Fibroblast of lung (primary cell): ENCODE measurements around the gene GRAMD1A. TPM values are rescaled to one million over a fixed set of nuclear protein-coding genes. Genes with fewer than 3 reads are reported as not detected.

ENCODE experiments used
- DNase-seq, 2 donors: peaks; one replicate each; pipeline versions ENCODE4 v3.0.0 to v3.0.0-alpha.2; 2010; ENCODE audit warnings: low read depth in 2 of 2
- H2AFZ ChIP-seq: 2 replicates; pipeline ENCODE4 v1.5.1; 2012; ENCODE audit warnings: low read length, control low read depth, inconsistent platforms
- H3K27ac ChIP-seq: 2 replicates; pipeline ENCODE4 v1.5.1; 2011; ENCODE audit warnings: low read length, control low read depth; ENCODE audit not compliant: insufficient read depth
- H3K27me3 ChIP-seq: 2 replicates; pipeline ENCODE4 v1.5.1; 2011; ENCODE audit warnings: mild to moderate bottlenecking, low read length; ENCODE audit not compliant: control insufficient read depth, insufficient read depth
- H3K36me3 ChIP-seq: 2 replicates; pipeline ENCODE4 v1.5.1; 2011; ENCODE audit warnings: low read length; ENCODE audit not compliant: control insufficient read depth, insufficient read depth
- H3K4me1 ChIP-seq: 2 replicates; pipeline ENCODE4 v1.5.1; 2011; ENCODE audit warnings: low read length; ENCODE audit not compliant: control insufficient read depth, insufficient read depth; ENCODE audit errors: extremely low read depth
- H3K4me2 ChIP-seq: 2 replicates; pipeline ENCODE4 v1.5.1; 2011; ENCODE audit warnings: low read length, control low read depth; ENCODE audit not compliant: insufficient read depth; ENCODE audit errors: extremely low read depth
- H3K4me3 ChIP-seq, 4 experiments: fragments of 200-600 bp in 1 of 4; sonication (generic) in 1 of 4; replicated peaks in 1 of 4; 2 replicates each; pipeline ENCODE4 v1.5.1; 2011 to 2016; ENCODE audit warnings: low read length in 4 of 4, low read depth in 3 of 4, mild to moderate bottlenecking in 3 of 4, control low read depth in 2 of 4, inconsistent platforms in 1 of 4, mixed read lengths in 1 of 4; ENCODE audit not compliant: insufficient read depth in 1 of 4; ENCODE audit errors: control extremely low read depth in 1 of 4
- H3K79me2 ChIP-seq: 2 replicates; pipeline ENCODE4 v1.5.1; 2012; ENCODE audit warnings: mild to moderate bottlenecking, low read length, inconsistent platforms; ENCODE audit not compliant: control insufficient read depth, insufficient read depth
- H3K9ac ChIP-seq: 2 replicates; pipeline ENCODE4 v1.5.1; 2011; ENCODE audit warnings: mild to moderate bottlenecking, low read length, control low read depth; ENCODE audit not compliant: insufficient read depth
- H3K9me3 ChIP-seq: 2 replicates; pipeline ENCODE4 v1.5.1; 2012; ENCODE audit warnings: low read depth, low read length; ENCODE audit not compliant: control insufficient read depth, insufficient read depth
- H4K20me1 ChIP-seq: 2 replicates; pipeline ENCODE4 v1.5.1; 2011; ENCODE audit warnings: low read length; ENCODE audit not compliant: control insufficient read depth, insufficient read depth; ENCODE audit errors: extremely low read depth
- EZH2 ChIP-seq: IDR thresholded peaks from 2 replicates; pipeline ENCODE4 v1.5.1; 2012; ENCODE audit warnings: low read length, control low read depth, mild to moderate bottlenecking; ENCODE audit errors: missing control alignments
- polyA plus RNA-seq, 2 donors: library from polyadenylated mRNA; depleted of rRNA in 1 of 2; stranded (reverse) in 1 of 2; unstranded in 1 of 2; fragments of >200 nt; gene quantifications; 2 replicates each; pipeline ENCODE4 v1.2.1, GENCODE V29; 2011 to 2012; ENCODE audit warnings: missing spikeins in 1 of 2
- total RNA-seq: library from RNA; depleted of rRNA; stranded (reverse); fragments of >200 nt; gene quantifications from 2 replicates; pipeline ENCODE4 v1.2.1, GENCODE V29; 2014
- TF ChIP-seq, protein P1 (sequence below), 2 donors: IDR thresholded peaks in 1 of 2; conservative IDR thresholded peaks in 1 of 2; 1 replicate in 1 of 2; 2 replicates in 1 of 2; pipeline ENCODE4 v1.5.1; 2011 to 2012; ENCODE audit warnings: low read length in 2 of 2, control low read depth in 1 of 2, inconsistent platforms in 1 of 2, low read depth in 1 of 2, mild to moderate bottlenecking in 1 of 2

GRAMD1A gene
- total and polyA plus RNA-seq, 2 donors (not counting 1 experiment from before 2014, with no cell fraction given), result 21.4 to 24.4 TPM

GRCh38 chr19:35039881-35040825, 40.0 kb downstream of the GRAMD1A start:
- no peaks in the 10 kb centered on the region for H3K79me2 ChIP-seq
- no peak for DNase-seq
- no peak overlapping the region for H3K4me2 ChIP-seq

DNA sequence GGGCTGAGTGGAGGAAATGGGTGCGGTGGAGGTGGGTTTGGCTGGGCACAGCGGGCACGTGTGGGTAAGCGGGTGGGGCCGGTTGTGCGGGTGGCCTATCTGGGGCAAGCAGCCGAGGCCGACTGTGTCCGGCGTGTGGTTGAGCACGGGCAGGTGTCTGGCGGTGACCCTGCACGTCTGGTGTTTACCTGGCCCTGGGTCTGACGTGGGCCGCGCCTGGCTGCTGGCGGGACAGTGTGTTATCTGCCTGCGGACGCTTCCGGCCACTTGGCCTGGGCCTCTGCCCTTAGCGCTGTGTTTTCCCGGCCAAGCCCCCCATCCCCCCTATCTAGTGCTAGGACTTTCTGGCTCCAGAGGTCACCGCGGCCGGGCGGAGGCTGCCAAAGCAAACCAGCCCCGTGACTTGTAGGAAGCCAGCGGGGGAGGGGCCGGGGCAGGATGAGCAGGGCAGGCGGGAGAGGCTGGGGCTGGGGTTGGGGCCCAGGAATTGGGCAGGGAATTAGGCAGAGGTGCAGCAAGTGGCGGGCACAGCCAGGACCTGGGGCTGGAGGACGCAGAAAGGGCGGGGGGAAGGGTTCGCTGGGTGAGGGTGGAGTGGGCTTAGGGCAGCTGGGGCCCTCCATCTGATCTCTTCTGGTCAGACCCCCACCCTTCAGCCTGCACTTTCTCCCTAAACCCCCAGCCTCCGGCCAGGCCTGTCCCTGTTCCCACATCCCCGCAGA, 40.9 kb downstream of the GRAMD1A start:
- H4K20me1 ChIP-seq, result no peaks in the 10 kb centered on the region
- H3K27me3 ChIP-seq, result no peaks in the 10 kb centered on the region
- H3K9me3 ChIP-seq, result no peaks in the 10 kb centered on the region
- H3K79me2 ChIP-seq, result no peaks in the 10 kb centered on the region
- no peaks in the 10 kb centered on the region for H3K36me3 ChIP-seq
- H3K4me2 ChIP-seq, result peak overlapping the region; percentile 40
- TF ChIP-seq, protein P1, sequence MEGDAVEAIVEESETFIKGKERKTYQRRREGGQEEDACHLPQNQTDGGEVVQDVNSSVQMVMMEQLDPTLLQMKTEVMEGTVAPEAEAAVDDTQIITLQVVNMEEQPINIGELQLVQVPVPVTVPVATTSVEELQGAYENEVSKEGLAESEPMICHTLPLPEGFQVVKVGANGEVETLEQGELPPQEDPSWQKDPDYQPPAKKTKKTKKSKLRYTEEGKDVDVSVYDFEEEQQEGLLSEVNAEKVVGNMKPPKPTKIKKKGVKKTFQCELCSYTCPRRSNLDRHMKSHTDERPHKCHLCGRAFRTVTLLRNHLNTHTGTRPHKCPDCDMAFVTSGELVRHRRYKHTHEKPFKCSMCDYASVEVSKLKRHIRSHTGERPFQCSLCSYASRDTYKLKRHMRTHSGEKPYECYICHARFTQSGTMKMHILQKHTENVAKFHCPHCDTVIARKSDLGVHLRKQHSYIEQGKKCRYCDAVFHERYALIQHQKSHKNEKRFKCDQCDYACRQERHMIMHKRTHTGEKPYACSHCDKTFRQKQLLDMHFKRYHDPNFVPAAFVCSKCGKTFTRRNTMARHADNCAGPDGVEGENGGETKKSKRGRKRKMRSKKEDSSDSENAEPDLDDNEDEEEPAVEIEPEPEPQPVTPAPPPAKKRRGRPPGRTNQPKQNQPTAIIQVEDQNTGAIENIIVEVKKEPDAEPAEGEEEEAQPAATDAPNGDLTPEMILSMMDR (conservative IDR thresholded peaks at IDR 0.05 in 1 of 2, IDR thresholded peaks at IDR 0.05 in 1 of 2; ENCODE audit: low read depth in 1 of 2, low read length in 2 of 2), result no peak
- no peak for TF ChIP-seq EZH2
- no peak overlapping the region for H3K4me3 ChIP-seq
- no peak overlapping the region for H3K9ac ChIP-seq
- H3K27ac ChIP-seq, result no peak overlapping the region
- peaks cover 6% of the 10 kb centered on the region for H3K4me1 ChIP-seq
- H2AFZ ChIP-seq, result peak overlapping the region; percentile 2
- DNase-seq, result peak in 1 of 2 donors; percentile 53

More at GRCh38 chr19:35039881-35040825, 40.0 kb downstream of the GRAMD1A start:
- no peak for TF ChIP-seq EZH2
- TF ChIP-seq, protein P1 (conservative IDR thresholded peaks at IDR 0.05 in 1 of 2, IDR thresholded peaks at IDR 0.05 in 1 of 2; ENCODE audit: low read depth in 1 of 2, low read length in 2 of 2), result no peak
- Histone ChIP-seq H4K20me1 (no peaks in the 10 kb centered on the region), H2AFZ (peak overlapping the region; percentile 2), H3K9me3 (no peaks in the 10 kb centered on the region), H3K4me1 (peaks cover 6% of the 10 kb centered on the region), H3K36me3 (no peaks in the 10 kb centered on the region), H3K27me3 (no peaks in the 10 kb centered on the region), H3K4me3 (no peak overlapping the region), H3K27ac (no peak overlapping the region), H3K9ac (no peak overlapping the region)

DNA sequence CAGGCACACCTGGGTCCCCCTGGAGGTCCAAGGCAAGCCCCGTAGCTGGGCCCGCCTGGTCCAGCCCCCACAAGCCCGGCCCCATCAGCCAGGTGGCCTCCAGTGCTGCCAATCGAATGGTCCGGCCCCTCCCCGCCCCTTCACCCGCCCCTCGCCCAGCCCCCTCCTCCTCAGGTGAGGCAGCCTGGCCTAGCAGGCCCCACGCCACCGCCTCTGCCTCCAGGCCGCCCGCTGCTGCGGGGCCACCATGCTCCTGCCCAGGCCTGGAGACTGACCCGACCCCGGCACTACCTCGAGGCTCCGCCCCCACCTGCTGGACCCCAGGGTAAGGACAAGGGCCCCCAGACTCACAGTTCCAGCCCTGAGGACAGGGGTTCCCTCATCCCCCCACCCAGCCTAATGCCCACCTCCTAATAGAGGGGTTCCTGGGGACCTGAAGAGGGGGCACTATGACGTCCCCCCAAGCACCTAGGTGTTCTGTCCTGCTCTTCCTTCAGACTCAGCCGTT, 41.5 kb downstream of the GRAMD1A start, which contains the start of gene HPN:
Gene HPN (plus strand): TSS at position 174 of the 508 bp plus-strand sequence. CDS start 786 bp downstream, outside the sequence.
- peak within 1 kb of the TSS; percentile 40 for H3K4me2 ChIP-seq
- H3K79me2 ChIP-seq, result no peaks in the 10 kb centered on the region
- no peaks in the 10 kb centered on the region for H3K36me3 ChIP-seq
- no peak within 1 kb of the TSS for H3K9ac ChIP-seq
- no peak within 1 kb of the TSS for H3K4me3 ChIP-seq
- no peak within 1 kb of the TSS for H3K27ac ChIP-seq
- H3K9me3 ChIP-seq, result no peaks in the 10 kb centered on the region
- H2AFZ ChIP-seq, result peak within 1 kb of the TSS; percentile 2
- no peak for TF ChIP-seq EZH2
- TF ChIP-seq, protein P1 (conservative IDR thresholded peaks at IDR 0.05 in 1 of 2, IDR thresholded peaks at IDR 0.05 in 1 of 2; ENCODE audit: low read depth in 1 of 2, low read length in 2 of 2), result no peak
- no peak for DNase-seq
- no peaks in the 10 kb centered on the region for H3K27me3 ChIP-seq
- H3K4me1 ChIP-seq, result peaks cover 6% of the 10 kb centered on the region
- H4K20me1 ChIP-seq, result no peaks in the 10 kb centered on the region
